HG03469 (cell line): Measurements from ENCODE around the gene GOLGA6D.
"Not testable (repeated sequence)": the region's sequence is repeated elsewhere in the genome, so short reads cannot be mapped to it uniquely, and the experiment has no call there.

Experiments used
- ATAC-seq: cut with Tn5 transposase; IDR thresholded peaks from one replicate; pipeline ENCODE4 v1.9.1; 2021; ENCODE audit warnings: mild to moderate bottlenecking, moderate library complexity, moderate number of reproducible peaks; ENCODE audit not compliant: unreplicated experiment

The GOLGA6D gene

DNA sequence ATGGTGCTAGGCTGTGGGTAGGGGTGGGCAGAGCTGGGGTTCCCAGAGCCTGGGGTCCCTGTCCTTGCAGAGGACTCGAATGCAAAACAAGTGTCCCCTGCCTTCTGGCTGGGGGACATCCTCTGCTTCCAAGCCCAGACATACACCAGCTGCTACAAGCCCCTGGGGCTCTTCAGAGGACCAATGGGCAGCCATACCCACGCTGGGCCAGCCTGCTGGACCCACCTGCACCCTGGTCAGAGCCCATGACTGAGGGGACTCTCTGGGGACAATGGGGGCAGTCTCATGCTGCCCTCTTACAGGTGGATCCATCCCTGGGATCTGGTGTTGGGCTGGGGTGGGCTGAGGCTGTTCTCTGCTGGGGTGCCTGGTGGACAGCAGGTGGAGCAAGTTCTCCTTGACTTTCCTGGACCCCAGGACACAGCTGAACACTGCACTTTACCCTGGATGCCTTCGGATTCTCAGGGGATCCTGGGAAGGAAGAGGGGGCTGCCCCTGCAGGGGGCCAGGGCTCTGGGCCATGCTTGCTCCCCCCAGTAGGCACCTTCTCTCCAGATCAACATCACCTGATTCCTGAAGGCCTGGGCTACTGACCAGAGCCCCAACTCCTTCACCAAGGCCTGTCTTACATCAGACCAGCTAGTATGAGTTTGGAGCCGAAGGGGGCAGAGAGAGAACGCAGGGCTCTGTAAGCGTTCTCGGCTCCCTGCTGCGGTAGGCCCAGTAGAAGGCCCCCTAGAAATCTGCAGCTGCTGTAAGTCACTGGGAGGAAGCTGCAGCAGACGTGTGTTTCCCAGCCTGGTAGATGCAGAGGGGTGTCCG lies 46.1 kb downstream of the GOLGA6D start:
- ATAC-seq: no peak

DNA sequence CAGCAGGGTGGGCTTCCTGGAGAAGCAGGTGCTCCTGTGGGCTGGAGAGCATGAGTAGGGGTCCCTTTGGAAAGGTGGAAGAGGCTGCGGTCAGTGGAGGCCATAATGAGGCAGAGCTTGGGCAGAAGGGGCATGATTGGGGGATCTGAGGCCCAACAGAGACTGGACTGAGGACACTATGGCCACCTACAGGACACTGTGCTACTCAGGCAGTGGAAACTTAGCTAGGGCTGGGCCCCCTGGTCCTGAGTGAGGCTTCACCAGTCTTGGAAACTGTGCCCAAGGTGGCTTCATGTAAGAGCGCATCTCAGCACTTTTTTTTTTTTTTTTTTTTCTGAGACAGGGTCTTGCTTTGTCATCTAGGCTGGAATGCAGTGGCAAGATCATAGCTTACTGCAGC lies 46.9 kb downstream of the GOLGA6D start:
- ATAC-seq: no peak

DNA sequence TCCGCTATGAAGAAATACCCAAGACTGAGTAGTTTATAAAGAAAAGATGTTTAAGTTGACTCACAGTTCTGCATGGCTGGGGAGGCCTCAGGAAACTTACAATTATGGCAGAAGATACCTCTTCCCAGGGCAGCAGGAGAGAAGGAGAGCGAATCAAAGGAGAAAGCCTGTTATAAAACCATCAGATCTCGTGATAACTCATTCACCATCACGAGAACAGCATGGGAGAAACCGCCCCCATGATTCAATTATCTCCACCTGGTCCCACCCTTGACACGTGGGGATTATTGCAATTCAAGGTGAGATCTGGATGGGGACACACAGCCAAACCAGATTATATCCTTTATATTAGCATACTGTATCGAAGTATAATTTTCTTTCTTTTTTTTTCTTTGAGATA lies 49.5 kb downstream of the GOLGA6D start:
- not testable (repeated sequence) for ATAC-seq

DNA sequence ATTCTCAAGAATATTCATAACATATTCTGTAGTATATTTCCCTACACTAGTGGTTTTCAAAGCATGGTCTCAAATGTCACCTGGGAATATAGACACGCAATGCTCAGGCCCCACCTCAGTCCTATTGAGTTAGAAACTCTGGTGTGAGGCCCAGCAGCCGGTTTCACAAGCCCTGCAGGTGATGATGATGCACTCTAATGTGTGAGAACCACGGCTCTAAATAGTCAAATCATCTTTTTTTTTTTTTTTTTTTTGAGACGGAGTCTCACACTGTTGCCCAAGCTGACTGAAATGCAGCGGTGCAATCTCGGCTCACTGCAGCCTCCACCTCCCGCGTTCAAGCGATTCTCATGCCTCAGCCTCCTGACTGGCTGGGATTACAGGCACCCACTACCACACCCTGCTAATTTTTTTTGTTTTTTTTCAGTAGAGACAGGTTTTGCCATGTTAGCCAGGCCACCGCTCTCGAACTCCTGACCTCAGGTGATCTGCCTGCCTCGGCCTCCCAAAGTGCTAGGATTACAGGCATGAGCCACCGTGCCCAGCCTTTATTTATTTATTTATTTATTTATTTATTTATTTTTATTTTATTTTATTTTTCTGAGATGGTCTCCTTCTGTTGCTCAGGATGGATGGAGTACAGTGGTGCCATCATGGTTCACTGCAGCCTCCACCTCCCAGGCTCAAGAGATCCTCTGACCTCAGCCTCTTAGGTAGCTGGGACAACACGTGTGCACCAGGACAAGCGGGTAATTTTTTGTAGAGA lies 51.2 kb downstream of the GOLGA6D start:
- not testable (repeated sequence) for ATAC-seq

DNA sequence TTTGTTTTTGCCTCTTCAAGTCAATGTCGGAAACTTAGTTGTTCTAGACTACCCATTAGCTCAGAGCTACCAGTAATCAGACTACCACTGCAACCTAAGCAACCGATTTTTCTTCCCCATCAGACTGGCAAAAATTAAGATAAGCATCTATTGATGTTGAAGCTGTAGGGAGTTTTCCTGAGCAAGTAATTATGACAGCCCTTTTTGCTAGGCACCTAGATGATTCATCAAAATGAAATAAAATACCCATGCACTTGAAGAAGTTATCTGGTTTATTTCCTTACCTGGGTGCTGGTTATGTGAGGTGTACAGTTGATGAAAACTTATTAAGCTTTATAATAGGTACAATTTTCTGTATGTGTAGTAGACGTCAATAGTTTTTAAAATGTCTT lies 52.7 kb downstream of the GOLGA6D start:
- ATAC-seq: no peak

DNA sequence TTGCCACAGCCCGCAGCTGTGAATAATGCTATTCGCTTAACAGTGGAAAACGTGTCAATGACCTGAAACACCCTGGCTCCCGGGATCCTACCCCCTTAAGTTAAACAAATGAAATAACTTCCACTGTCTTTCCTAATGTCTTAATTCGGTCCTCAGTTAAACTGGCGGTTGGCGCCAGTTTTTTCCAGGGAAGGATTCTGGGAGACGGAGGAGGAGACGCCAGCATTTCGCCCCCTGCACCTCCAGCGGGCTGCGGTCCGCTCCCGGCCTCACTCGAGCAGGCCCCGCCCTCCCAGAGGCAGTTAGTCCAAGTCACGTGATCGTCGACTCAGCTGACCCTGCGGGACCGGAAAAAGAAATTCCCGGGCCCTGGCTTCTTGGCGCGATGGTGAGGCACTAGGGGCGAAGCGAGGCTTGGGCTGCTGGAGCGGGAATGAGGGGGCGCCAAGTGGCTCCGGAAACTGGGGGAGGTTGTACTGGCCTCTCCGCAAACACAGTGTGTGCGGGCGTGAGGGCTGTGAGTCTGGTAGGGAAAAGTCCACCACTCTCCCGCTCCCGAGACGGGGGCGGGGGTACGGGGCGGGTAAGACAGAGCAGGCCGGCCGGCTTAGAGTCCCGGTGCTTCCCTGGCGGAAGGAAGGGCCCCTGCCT lies 53.2 kb downstream of the GOLGA6D start, which contains the start of gene COMMD4:
TSS of gene COMMD4 (plus strand) at position 359 of the 651 bp plus-strand sequence. CDS start at position 386, 27 bp downstream.
- ATAC-seq: no peak

DNA sequence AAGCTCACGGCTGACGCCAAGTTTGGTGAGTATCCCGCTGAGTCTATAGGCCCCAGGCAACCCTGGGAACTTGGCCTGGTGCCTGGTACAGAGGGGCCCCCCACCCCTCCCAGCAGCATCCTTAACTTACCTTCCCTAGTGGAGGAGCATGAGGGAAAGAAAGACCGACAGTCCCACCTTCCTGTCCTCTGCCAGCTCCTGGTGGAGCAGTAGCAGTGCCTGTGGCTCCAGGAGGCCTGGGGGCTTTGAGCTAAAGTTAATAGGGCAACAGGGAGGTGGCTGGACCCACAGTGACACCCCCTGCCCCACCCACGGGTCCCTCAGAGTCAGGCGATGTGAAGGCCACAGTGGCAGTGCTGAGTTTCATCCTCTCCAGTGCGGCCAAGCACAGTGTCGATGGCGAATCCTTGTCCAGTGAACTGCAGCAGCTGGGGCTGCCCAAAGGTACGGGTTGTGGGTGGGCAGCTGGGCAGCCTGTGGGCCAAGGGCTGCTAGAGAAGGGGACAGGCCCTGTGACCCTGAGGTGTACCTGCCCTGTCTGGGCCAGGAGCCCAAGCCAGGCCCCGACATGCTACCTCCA lies 56.1 kb downstream of the GOLGA6D start:
- ATAC-seq: no peak

DNA sequence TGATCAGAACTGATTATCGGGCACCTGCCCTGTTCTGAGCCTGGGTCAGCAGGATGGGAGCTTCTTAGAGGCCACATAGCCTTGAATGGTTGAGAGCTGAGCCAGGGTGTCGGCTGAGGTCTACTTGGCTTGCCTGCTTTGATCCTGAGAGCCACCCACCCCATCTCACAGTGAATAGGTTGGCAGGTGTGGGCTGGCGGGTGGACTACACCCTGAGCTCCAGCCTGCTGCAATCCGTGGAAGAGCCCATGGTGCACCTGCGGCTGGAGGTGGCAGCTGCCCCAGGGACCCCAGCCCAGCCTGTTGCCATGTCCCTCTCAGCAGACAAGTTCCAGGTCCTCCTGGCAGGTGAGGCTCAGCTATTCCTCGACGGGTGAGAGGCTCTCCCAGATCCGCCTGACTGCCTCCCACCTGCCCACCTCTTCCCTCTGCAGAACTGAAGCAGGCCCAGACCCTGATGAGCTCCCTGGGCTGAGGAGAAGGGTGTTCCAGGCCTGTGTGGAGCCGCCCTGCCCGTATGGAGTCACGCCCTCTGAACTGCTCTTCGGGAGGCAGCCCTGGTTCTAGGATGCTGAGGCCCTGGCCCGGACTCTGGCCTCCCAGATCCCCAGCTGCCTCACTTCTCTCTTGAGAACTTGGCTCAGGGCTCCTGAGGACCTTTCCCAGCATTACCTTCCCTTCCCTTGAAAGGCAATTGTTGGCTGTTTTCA lies 57.1 kb downstream of the GOLGA6D start:
- no peak for ATAC-seq

DNA sequence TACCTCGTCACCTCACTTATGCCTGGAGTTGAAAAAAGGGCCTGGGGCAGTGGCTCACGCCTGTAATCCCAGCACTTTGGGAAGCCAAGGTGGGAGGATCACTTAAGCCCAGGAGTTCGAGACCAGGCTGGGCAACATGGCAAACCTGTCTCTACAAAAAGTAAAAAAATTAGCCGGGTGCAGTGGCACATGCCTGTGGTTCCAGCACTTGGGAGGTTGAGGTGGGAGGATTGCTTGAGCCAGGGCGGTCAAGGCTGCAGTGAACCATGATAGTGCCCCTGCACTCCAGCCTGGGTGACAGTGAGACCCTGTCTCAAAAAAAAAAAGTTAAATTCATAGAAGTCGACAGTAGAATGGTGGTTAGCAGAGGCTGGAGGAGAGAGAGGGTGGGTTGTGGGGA lies 59.6 kb downstream of the GOLGA6D start:
- no peak for ATAC-seq

DNA sequence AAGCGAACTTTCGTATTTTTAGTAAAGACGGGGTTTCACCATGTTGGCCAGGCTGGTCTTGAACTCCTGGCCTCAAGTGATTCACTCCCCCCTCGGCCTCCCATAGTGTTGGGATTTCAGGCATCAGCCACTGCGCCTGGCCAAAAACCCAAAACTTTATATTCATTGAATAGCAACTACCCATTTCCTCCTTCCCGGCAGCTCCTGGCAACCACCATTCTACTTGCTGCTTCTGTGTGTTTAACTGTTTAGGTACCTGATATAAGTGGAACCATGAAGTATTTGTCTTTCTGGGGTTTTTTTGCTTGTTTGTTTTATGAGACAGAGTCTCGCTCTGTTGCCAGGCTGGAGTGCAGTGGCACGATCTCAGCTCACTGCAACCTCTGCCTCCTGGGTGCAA lies 61.3 kb downstream of the GOLGA6D start:
- not testable (repeated sequence) for ATAC-seq
